ENCODE measurements around the gene TAF11L14.
"Not testable (repeated sequence)": the region's sequence is repeated elsewhere in the genome, so short reads cannot be mapped to it uniquely, and the experiment has no call there.

TAF11L14 gene

GRCh38 chr5:17634160-17634559, at the start of gene TAF11L14:
Gene TAF11L14 (plus strand): TSS chr5:17634460.
- TF ChIP-seq GATA2 (IDR thresholded peaks at IDR 0.05; ENCODE audit: low read depth, low read length) (no peak), GATA3 (IDR thresholded peaks at IDR 0.05; ENCODE audit: low read depth, low read length) (no peak)

- not testable (repeated sequence) for TF ChIP-seq GATA2, GATA3 (IDR thresholded peaks at IDR 0.05; ENCODE audit: low read depth, low read length)
Observed at GRCh38 chr5:17585658-17586057, 48.6 kb upstream of the TAF11L14 start, which contains the start of gene TAF11L7. Gene TAF11L7 (minus strand): TSS chr5:17585758.

- not testable (repeated sequence) for TF ChIP-seq GATA3, GATA2 (IDR thresholded peaks at IDR 0.05; ENCODE audit: low read depth, low read length)
Observed at GRCh38 chr5:17590860-17591259, 43.4 kb upstream of the TAF11L14 start, which contains the start of gene TAF11L8. Gene TAF11L8 (minus strand): TSS chr5:17590960.

- not testable (repeated sequence) for TF ChIP-seq GATA2, GATA3 (IDR thresholded peaks at IDR 0.05; ENCODE audit: low read depth, low read length)
Observed at GRCh38 chr5:17594255-17594654, 40.0 kb upstream of the TAF11L14 start, which contains the start of gene TAF11L9. Gene TAF11L9 (minus strand): TSS chr5:17594394.

- not testable (repeated sequence) for TF ChIP-seq GATA3, GATA2 (IDR thresholded peaks at IDR 0.05; ENCODE audit: low read depth, low read length)
Observed at GRCh38 chr5:17597728-17598127, 36.5 kb upstream of the TAF11L14 start, which contains the start of gene TAF11L10. Gene TAF11L10 (minus strand): TSS chr5:17597828.

- TF ChIP-seq GATA2, GATA3 (IDR thresholded peaks at IDR 0.05; ENCODE audit: low read depth, low read length): not testable (repeated sequence)
Observed at GRCh38 chr5:17603880-17604279, 30.4 kb upstream of the TAF11L14 start, which contains the start of gene TAF11L11. Gene TAF11L11 (plus strand): TSS chr5:17604183.

GRCh38 chr5:17604951-17605350, 29.3 kb upstream of the TAF11L14 start:
- TF ChIP-seq GATA3 (IDR thresholded peaks at IDR 0.05; ENCODE audit: low read depth, low read length) (no peak), GATA2 (IDR thresholded peaks at IDR 0.05; ENCODE audit: low read depth, low read length) (no peak)

- not testable (repeated sequence) for TF ChIP-seq GATA3, GATA2 (IDR thresholded peaks at IDR 0.05; ENCODE audit: low read depth, low read length)
Observed at GRCh38 chr5:17610092-17610491, 24.2 kb upstream of the TAF11L14 start, which contains the start of gene TAF11L12. Gene TAF11L12 (plus strand): TSS chr5:17610392.

GRCh38 chr5:17614872-17615605, 19.2 kb upstream of the TAF11L14 start:
- TF ChIP-seq GATA2 (IDR thresholded peaks at IDR 0.05; ENCODE audit: low read depth, low read length) = no peak

GRCh38 chr5:17619354-17619753, 14.9 kb upstream of the TAF11L14 start:
- TF ChIP-seq GATA2 (IDR thresholded peaks at IDR 0.05; ENCODE audit: low read depth, low read length) = no peak
- no peak for TF ChIP-seq GATA3 (IDR thresholded peaks at IDR 0.05; ENCODE audit: low read depth, low read length)

GRCh38 chr5:17620627-17621026, 13.6 kb upstream of the TAF11L14 start:
- no peak for TF ChIP-seq GATA3 (IDR thresholded peaks at IDR 0.05; ENCODE audit: low read depth, low read length)
- no peak for TF ChIP-seq GATA2 (IDR thresholded peaks at IDR 0.05; ENCODE audit: low read depth, low read length)

- no peak for TF ChIP-seq GATA2 (IDR thresholded peaks at IDR 0.05; ENCODE audit: low read depth, low read length)
- TF ChIP-seq GATA3 (IDR thresholded peaks at IDR 0.05; ENCODE audit: low read depth, low read length) = no peak
Observed at GRCh38 chr5:17625686-17626085, 8.6 kb upstream of the TAF11L14 start.

GRCh38 chr5:17631788-17632187, 2.5 kb upstream of the TAF11L14 start, which contains the start of gene TAF11L13:
Gene TAF11L13 (plus strand): TSS chr5:17632088.
- TF ChIP-seq GATA3, GATA2 (IDR thresholded peaks at IDR 0.05; ENCODE audit: low read depth, low read length): not testable (repeated sequence)

- TF ChIP-seq GATA2 (IDR thresholded peaks at IDR 0.05; ENCODE audit: low read depth, low read length) = no peak
- no peak for TF ChIP-seq GATA3 (IDR thresholded peaks at IDR 0.05; ENCODE audit: low read depth, low read length)
Observed at GRCh38 chr5:17655921-17656320, 21.7 kb downstream of the TAF11L14 start.

- TF ChIP-seq GATA3 (IDR thresholded peaks at IDR 0.05; ENCODE audit: low read depth, low read length) (no peak), GATA2 (IDR thresholded peaks at IDR 0.05; ENCODE audit: low read depth, low read length) (no peak)
Observed at GRCh38 chr5:17663182-17663581, 28.9 kb downstream of the TAF11L14 start.

Measured in SH-SY5Y (cell line).